ENCODE results near the gene DSG1. TPM values are rescaled to one million over a fixed set of nuclear protein-coding genes. Genes with fewer than 3 reads are reported as not detected.

Gene DSG1
- polyA plus RNA-seq, 1 donor from 2014 or later = not detected

DNA sequence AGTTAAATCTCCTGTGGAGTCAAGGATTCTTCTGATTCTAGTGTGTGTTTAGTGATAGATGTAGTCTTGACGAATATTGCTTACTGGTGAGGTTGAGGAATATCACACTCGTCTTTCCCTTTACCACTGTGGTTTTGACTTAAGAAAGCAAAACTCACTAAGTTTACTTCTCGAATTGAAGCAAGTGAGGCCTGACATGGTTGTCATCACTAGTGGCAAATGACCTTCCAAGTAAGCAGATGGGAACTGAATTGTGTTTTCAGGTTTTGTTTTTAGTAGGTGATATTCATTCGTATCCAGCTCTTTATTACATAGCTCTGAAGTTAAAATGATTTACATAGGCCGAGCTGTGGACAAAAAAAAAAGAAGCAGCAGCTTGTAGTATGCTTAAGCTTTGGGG, 38.1 kb downstream of the DSG1 start:
- TF ChIP-seq TAF1 (IDR thresholded peaks at IDR 0.05; ENCODE audit: low read depth) (no peak), EZH2 (IDR thresholded peaks at IDR 0.05; ENCODE audit: borderline replicate concordance, insufficient read depth, low read length, poor library complexity, severe bottlenecking) (no peak), EP300 (conservative IDR thresholded peaks at IDR 0.05; ENCODE audit: poor library complexity, severe bottlenecking) (no peak), MXI1 (conservative IDR thresholded peaks at IDR 0.05; ENCODE audit: poor library complexity, severe bottlenecking) (no peak), SMC3 (conservative IDR thresholded peaks at IDR 0.05; ENCODE audit: poor library complexity) (no peak), RAD21 (conservative IDR thresholded peaks at IDR 0.05) (no peak), POLR2AphosphoS5 (IDR thresholded peaks at IDR 0.05) (no peak)
- TF ChIP-seq, protein P1, sequence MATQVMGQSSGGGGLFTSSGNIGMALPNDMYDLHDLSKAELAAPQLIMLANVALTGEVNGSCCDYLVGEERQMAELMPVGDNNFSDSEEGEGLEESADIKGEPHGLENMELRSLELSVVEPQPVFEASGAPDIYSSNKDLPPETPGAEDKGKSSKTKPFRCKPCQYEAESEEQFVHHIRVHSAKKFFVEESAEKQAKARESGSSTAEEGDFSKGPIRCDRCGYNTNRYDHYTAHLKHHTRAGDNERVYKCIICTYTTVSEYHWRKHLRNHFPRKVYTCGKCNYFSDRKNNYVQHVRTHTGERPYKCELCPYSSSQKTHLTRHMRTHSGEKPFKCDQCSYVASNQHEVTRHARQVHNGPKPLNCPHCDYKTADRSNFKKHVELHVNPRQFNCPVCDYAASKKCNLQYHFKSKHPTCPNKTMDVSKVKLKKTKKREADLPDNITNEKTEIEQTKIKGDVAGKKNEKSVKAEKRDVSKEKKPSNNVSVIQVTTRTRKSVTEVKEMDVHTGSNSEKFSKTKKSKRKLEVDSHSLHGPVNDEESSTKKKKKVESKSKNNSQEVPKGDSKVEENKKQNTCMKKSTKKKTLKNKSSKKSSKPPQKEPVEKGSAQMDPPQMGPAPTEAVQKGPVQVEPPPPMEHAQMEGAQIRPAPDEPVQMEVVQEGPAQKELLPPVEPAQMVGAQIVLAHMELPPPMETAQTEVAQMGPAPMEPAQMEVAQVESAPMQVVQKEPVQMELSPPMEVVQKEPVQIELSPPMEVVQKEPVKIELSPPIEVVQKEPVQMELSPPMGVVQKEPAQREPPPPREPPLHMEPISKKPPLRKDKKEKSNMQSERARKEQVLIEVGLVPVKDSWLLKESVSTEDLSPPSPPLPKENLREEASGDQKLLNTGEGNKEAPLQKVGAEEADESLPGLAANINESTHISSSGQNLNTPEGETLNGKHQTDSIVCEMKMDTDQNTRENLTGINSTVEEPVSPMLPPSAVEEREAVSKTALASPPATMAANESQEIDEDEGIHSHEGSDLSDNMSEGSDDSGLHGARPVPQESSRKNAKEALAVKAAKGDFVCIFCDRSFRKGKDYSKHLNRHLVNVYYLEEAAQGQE (IDR thresholded peaks at IDR 0.05; ENCODE audit: borderline replicate concordance) = no peak
- TF ChIP-seq, protein P2, sequence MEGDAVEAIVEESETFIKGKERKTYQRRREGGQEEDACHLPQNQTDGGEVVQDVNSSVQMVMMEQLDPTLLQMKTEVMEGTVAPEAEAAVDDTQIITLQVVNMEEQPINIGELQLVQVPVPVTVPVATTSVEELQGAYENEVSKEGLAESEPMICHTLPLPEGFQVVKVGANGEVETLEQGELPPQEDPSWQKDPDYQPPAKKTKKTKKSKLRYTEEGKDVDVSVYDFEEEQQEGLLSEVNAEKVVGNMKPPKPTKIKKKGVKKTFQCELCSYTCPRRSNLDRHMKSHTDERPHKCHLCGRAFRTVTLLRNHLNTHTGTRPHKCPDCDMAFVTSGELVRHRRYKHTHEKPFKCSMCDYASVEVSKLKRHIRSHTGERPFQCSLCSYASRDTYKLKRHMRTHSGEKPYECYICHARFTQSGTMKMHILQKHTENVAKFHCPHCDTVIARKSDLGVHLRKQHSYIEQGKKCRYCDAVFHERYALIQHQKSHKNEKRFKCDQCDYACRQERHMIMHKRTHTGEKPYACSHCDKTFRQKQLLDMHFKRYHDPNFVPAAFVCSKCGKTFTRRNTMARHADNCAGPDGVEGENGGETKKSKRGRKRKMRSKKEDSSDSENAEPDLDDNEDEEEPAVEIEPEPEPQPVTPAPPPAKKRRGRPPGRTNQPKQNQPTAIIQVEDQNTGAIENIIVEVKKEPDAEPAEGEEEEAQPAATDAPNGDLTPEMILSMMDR (IDR thresholded peaks at IDR 0.05; ENCODE audit: poor library complexity, severe bottlenecking) = no peak
- H3K79me2 ChIP-seq (replicated peaks; ENCODE audit: insufficient read depth, low read length) = no peaks in the 10 kb centered on the region

DNA sequence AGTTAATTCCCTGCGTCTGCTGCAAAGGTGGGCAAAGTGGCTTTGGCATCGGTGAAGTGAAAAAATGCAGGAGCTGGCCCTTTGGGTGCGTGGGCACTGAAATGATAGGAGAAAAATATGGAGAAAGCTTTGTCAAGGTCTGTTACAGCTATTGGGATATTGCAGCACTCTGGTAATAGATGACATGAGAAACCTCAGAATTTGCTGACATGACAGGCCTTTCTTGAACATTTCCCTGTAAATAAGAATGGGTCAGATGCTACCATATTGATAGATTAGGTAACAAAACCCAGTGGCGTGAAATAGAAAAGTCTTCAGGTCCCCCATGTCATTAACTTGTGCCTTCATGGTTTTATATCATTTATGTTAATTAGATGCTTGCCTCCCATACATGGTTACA, 46.2 kb downstream of the DSG1 start:
- Histone ChIP-seq H3K27me3 (ENCODE audit: insufficient read depth, low read depth, low read length) (no peaks in the 10 kb centered on the region), H2AFZ (ENCODE audit: low read depth, low read length) (no peak overlapping the region), H4K20me1 (ENCODE audit: insufficient read depth) (no peaks in the 10 kb centered on the region), H3K9me3 (ENCODE audit: low read length) (no peaks in the 10 kb centered on the region), H3K36me3 (ENCODE audit: insufficient read depth, low read length) (no peaks in the 10 kb centered on the region), H3K4me2 (ENCODE audit: low read length) (no peak overlapping the region), H3K4me3 (ENCODE audit: low read length) (no peak overlapping the region), H3F3A (ENCODE audit: insufficient read depth, low read length, poor library complexity, severe bottlenecking) (no peaks in the 10 kb centered on the region), H3K9me2 (ENCODE audit: insufficient read depth, low read length) (no peaks in the 10 kb centered on the region), H3K27ac (ENCODE audit: low read length) (no peak overlapping the region), H3K79me2 (replicated peaks; ENCODE audit: insufficient read depth, low read length) (no peaks in the 10 kb centered on the region), H3K9ac (ENCODE audit: low read length) (no peak overlapping the region)
- no peak for TF ChIP-seq RAD21 (conservative IDR thresholded peaks at IDR 0.05)
- no peak for TF ChIP-seq EZH2 (IDR thresholded peaks at IDR 0.05; ENCODE audit: borderline replicate concordance, insufficient read depth, low read length, poor library complexity, severe bottlenecking)
- no peak for TF ChIP-seq SMC3 (conservative IDR thresholded peaks at IDR 0.05; ENCODE audit: poor library complexity)

More for the DNA sequence above, 38.1 kb downstream of the DSG1 start:
- Histone ChIP-seq H3K9me3 (ENCODE audit: low read length) (no peaks in the 10 kb centered on the region), H3K9ac (ENCODE audit: low read length) (no peak overlapping the region), H3K4me3 (ENCODE audit: low read length) (no peak overlapping the region), H3K36me3 (ENCODE audit: insufficient read depth, low read length) (no peaks in the 10 kb centered on the region), H4K20me1 (ENCODE audit: insufficient read depth) (no peaks in the 10 kb centered on the region), H3K27ac (ENCODE audit: low read length) (no peak overlapping the region), H2AFZ (ENCODE audit: low read depth, low read length) (no peak overlapping the region), H3K4me2 (ENCODE audit: low read length) (no peak overlapping the region), H3F3A (ENCODE audit: insufficient read depth, low read length, poor library complexity, severe bottlenecking) (no peaks in the 10 kb centered on the region), H3K9me2 (ENCODE audit: insufficient read depth, low read length) (no peaks in the 10 kb centered on the region), H3K27me3 (ENCODE audit: insufficient read depth, low read depth, low read length) (no peaks in the 10 kb centered on the region)
